ENCODE results near the gene ANKRD22.

GRCh38 chr10:88782222-88782621 is 69.4 kb downstream of the ANKRD22 start:
- TF ChIP-seq CTCF (optimal IDR thresholded peaks at IDR 0.05 in 1 of 3, IDR thresholded peaks at IDR 0.05 in 1 of 3, conservative IDR thresholded peaks at IDR 0.05 in 1 of 3; ENCODE audit: extremely low read depth in 1 of 3, insufficient read depth in 2 of 3, low read length in 3 of 3) (no peak), EZH2 (IDR thresholded peaks at IDR 0.05; ENCODE audit: low read length) (no peak)

All from keratinocyte (primary cell).